ENCODE measurements around the gene EIF2A. TPM values are rescaled to one million over a fixed set of nuclear protein-coding genes. Genes with fewer than 3 reads are reported as not detected.
"Not testable (repeated sequence)": the region's sequence is repeated elsewhere in the genome, so short reads cannot be mapped to it uniquely, and the experiment has no call there.

The EIF2A gene
- total RNA-seq, 3 donors from 2014 or later (not counting 1 experiment from before 2014, with no cell fraction given), result 102 to 124 (median 108) TPM

DNA sequence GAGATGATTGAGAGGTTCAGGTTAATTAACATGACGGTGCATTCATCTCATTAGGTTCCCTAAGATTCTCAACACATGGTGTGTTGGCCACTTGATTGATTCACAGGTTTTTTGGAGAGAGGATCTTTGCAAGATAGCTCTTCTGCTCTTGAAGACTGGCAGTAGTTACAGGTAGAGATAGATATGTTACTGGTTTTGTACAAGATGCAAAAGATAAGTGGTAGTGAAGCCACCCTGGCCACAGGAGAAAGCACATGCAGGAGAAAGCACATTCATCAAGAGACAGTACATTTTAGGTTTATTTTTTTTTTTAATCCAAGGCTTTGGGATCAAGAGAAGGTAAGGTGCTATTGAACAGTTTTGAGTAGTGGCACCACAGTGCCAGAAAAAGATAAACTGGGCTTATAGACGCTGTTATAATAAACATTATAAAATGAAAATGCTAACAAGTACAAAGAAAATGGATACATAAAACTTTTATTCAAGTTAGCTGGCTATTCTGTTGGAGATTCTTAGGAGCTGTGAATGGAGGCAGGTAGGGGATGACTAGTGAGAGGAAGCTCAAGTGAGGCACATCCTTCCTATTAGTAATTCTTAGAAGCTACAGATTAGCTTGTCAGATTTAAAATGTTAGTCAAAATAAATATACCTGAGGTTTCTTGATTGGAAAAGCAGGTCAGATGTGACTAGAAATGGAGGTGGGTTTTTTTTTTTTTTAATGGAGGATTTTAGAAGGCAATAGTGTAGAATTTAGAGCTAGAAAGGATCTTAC, 67.3 kb downstream of the EIF2A start:
- Histone ChIP-seq H3K4me1 (ENCODE audit: control insufficient read depth, insufficient read depth, low read length) (peaks cover 15% of the 10 kb centered on the region), H3K27ac (ENCODE audit: low read length) (no peak overlapping the region), H3K27me3 (ENCODE audit: control insufficient read depth, insufficient read depth, low read length) (no peaks in the 10 kb centered on the region), H3K4me3 (ENCODE audit: low read length) (no peak overlapping the region), H3K36me3 (ENCODE audit: control insufficient read depth, insufficient read depth, low read length) (peaks cover 14% of the 10 kb centered on the region), H3K9me3 (ENCODE audit: control insufficient read depth, insufficient read depth, low read length) (no peaks in the 10 kb centered on the region)
- DNase-seq (no peak), ATAC-seq (no peak)
- peak overlapping the region; percentile 1 to 79 for H3K27ac Mint-ChIP-seq
- TF ChIP-seq, protein P1, sequence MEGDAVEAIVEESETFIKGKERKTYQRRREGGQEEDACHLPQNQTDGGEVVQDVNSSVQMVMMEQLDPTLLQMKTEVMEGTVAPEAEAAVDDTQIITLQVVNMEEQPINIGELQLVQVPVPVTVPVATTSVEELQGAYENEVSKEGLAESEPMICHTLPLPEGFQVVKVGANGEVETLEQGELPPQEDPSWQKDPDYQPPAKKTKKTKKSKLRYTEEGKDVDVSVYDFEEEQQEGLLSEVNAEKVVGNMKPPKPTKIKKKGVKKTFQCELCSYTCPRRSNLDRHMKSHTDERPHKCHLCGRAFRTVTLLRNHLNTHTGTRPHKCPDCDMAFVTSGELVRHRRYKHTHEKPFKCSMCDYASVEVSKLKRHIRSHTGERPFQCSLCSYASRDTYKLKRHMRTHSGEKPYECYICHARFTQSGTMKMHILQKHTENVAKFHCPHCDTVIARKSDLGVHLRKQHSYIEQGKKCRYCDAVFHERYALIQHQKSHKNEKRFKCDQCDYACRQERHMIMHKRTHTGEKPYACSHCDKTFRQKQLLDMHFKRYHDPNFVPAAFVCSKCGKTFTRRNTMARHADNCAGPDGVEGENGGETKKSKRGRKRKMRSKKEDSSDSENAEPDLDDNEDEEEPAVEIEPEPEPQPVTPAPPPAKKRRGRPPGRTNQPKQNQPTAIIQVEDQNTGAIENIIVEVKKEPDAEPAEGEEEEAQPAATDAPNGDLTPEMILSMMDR (IDR thresholded peaks at IDR 0.05), result no peak
- H3K9me3 Mint-ChIP-seq, result no peaks in the 10 kb centered on the region
- H3K4me1 Mint-ChIP-seq, result peaks cover 58 to 65% of the 10 kb centered on the region in 2 donors
- no peaks in the 10 kb centered on the region for H3K36me3 Mint-ChIP-seq
- intact Hi-C loops (cut with micrococcal nuclease), result no loop called here
- H3K4me3 Mint-ChIP-seq, result peak overlapping the region; percentile 13
- WGBS (ENCODE audit: insufficient coverage), result 100% methylated on average over 1 of the region's 2 CpGs
- H3K27me3 Mint-ChIP-seq (ENCODE audit: low read depth in 2 of 2), result no peaks in the 10 kb centered on the region

DNA sequence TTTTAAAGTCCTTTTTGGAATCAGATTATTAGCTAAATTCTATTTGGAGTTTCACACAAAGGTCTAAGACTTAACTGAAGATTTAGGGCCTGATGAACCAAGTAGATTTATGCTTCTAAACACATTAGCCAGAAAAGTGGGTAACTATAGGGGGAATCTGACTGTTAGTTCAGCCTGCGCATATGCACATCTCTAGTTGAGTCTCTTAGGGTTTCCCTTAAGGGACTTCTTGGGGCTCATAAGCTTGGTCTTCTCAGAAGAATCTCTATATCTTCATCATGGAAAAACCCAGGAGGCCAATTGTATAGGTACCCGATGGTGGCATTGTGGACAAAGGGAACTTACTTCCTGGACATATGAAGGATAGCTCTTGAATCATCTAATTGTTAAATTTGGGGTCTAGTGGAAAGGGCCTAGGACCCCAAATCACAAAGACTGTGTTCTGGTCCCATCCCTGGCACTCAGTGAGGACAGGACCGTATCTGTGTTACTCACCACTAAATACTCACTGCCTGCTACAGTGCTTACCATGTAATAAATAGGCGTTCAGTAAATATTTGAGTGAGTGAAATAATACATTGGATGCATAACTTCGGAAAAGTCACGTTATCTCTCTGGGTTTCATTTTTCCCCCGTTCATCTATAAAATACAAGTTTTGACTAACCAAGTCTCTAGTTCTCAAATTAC, 73.6 kb downstream of the EIF2A start:
- Histone ChIP-seq H3K4me1 (ENCODE audit: control insufficient read depth, insufficient read depth, low read length) (peaks cover 2% of the 10 kb centered on the region), H3K9me3 (ENCODE audit: control insufficient read depth, insufficient read depth, low read length) (no peaks in the 10 kb centered on the region), H3K27me3 (ENCODE audit: control insufficient read depth, insufficient read depth, low read length) (no peaks in the 10 kb centered on the region), H3K27ac (ENCODE audit: low read length) (no peak overlapping the region), H3K36me3 (ENCODE audit: control insufficient read depth, insufficient read depth, low read length) (peaks cover 15% of the 10 kb centered on the region), H3K4me3 (ENCODE audit: low read length) (no peak overlapping the region)
- 94% methylated on average over 2 of the region's 7 CpGs for WGBS (ENCODE audit: insufficient coverage)
- Mint-ChIP-seq H3K36me3 (no peaks in the 10 kb centered on the region), H3K9me3 (no peaks in the 10 kb centered on the region), H3K4me1 (peaks cover 41 to 52% of the 10 kb centered on the region in 2 donors), H3K27me3 (ENCODE audit: low read depth in 2 of 2) (no peaks in the 10 kb centered on the region), H3K4me3 (no peak overlapping the region), H3K27ac (peak overlapping the region; percentile 21 to 71)
- ATAC-seq (no peak), DNase-seq (no peak)
- intact Hi-C loops (cut with micrococcal nuclease), result no loop called here
- TF ChIP-seq, protein P1 (IDR thresholded peaks at IDR 0.05), result no peak

DNA sequence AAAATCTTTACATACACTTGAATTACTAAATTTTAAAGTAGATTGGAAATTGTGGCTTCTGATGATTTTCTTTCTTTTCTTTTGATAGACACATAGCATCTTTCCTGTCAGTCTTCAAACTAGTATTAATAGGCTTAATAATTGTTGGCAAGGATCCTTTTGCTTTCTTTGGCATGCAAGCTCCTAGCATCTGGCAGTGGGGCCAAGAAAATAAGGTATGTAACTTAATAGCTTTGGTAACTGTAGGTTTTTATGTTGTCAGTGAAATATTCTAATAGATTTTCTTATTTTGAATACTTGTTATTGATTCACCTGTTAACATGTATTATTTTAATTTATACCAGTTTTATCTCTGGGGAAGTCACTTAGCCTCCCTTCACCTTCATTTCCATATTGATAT, 76.4 kb downstream of the EIF2A start:
- H3K4me1 Mint-ChIP-seq, result peaks cover 36 to 48% of the 10 kb centered on the region in 2 donors
- H3K9me3 Mint-ChIP-seq; H3K36me3 Mint-ChIP-seq; H3K27ac ChIP-seq (ENCODE audit: low read length); ATAC-seq; H3K4me1 ChIP-seq (ENCODE audit: control insufficient read depth, insufficient read depth, low read length); H3K27me3 ChIP-seq (ENCODE audit: control insufficient read depth, insufficient read depth, low read length); H3K4me3 Mint-ChIP-seq; H3K4me3 ChIP-seq (ENCODE audit: low read length); H3K27me3 Mint-ChIP-seq (ENCODE audit: low read depth in 2 of 2); intact Hi-C loops (cut with micrococcal nuclease); H3K9me3 ChIP-seq (ENCODE audit: control insufficient read depth, insufficient read depth, low read length); DNase-seq: not testable (repeated sequence)
- peaks cover 38% of the 10 kb centered on the region for H3K36me3 ChIP-seq (ENCODE audit: control insufficient read depth, insufficient read depth, low read length)
- peak overlapping the region; percentile 1 to 44 for H3K27ac Mint-ChIP-seq

DNA sequence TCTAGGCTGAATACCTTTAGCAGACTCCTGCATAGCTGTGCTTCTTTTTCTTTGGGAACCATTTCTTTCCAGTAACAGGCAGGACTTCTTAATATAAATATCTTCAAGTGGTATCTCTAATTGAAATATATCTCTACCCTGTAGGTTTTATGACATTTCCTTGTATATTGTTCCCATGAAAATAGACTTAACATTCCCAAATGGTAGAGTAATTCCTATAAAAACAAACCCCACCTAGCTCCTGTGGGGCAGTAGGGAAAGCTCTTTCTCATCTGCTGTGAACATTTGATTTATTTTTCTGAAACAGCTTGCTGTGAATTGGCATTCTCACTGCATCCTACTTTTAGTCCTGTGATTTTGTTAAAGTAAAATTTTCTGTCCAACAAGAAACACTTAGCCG, 77.4 kb downstream of the EIF2A start:
- no peaks in the 10 kb centered on the region for H3K27me3 ChIP-seq (ENCODE audit: control insufficient read depth, insufficient read depth, low read length)
- intact Hi-C loops (cut with micrococcal nuclease), result no loop called here
- H3K36me3 ChIP-seq (ENCODE audit: control insufficient read depth, insufficient read depth, low read length), result peaks cover 41% of the 10 kb centered on the region
- H3K9me3 ChIP-seq (ENCODE audit: control insufficient read depth, insufficient read depth, low read length), result no peaks in the 10 kb centered on the region
- DNase-seq, result no peak
- Mint-ChIP-seq H3K36me3 (peaks cover 8% of the 10 kb centered on the region), H3K4me3 (no peak overlapping the region), H3K9me3 (no peaks in the 10 kb centered on the region), H3K27me3 (ENCODE audit: low read depth in 2 of 2) (no peaks in the 10 kb centered on the region), H3K27ac (peak overlapping the region; percentile 1 to 44), H3K4me1 (peaks cover 36 to 48% of the 10 kb centered on the region in 2 donors)
- WGBS (ENCODE audit: insufficient coverage), result no CpG with 5 or more reads among the region's 1 CpG
- TF ChIP-seq, protein P1 (IDR thresholded peaks at IDR 0.05), result no peak
- peaks cover 2% of the 10 kb centered on the region for H3K4me1 ChIP-seq (ENCODE audit: control insufficient read depth, insufficient read depth, low read length)
- H3K27ac ChIP-seq (ENCODE audit: low read length), result no peak overlapping the region
- ATAC-seq, result no peak
- H3K4me3 ChIP-seq (ENCODE audit: low read length), result no peak overlapping the region
